ENCODE data around the gene PTGER4.
A peak's percentile ranks its signal among the peaks of the same experiment; 100 is the strongest.

Gene PTGER4

GRCh38 chr5:40679913-40680681, at the start of gene PTGER4:
Gene PTGER4, plus strand, starts transcription at chr5:40679915. Its CDS starts 1,079 bp downstream, at chr5:40680994.
- Histone ChIP-seq H3K9me2 (replicated peaks; ENCODE audit: low read depth, low read length) (no peaks in the 10 kb centered on the region), H4K20me1 (ENCODE audit: insufficient read depth, low read length, poor library complexity, severe bottlenecking) (peaks cover 51% of the 10 kb centered on the region), H3K4me1 (ENCODE audit: insufficient read depth, low read length, poor library complexity, severe bottlenecking) (peaks cover 65% of the 10 kb centered on the region), H3K4me2 (ENCODE audit: low read depth, low read length, poor library complexity, severe bottlenecking) (peak within 1 kb of the TSS; percentile 89), H3K9me3 (ENCODE audit: insufficient read depth, low read depth, low read length) (no peaks in the 10 kb centered on the region), H3K4me3 (ENCODE audit: low read length, poor library complexity, severe bottlenecking) (peak within 1 kb of the TSS; percentile 94), H3F3A (ENCODE audit: low read depth) (peaks cover 5% of the 10 kb centered on the region), H3K36me3 (ENCODE audit: insufficient read depth, low read length) (peaks cover 8% of the 10 kb centered on the region; the same call in 1 of the 2 replicates), H2AFZ (ENCODE audit: low read length) (peak within 1 kb of the TSS; percentile 67; the same call in 1 of the 2 replicates), H3K27me3 (ENCODE audit: insufficient read depth, low read length, poor library complexity, severe bottlenecking) (no peaks in the 10 kb centered on the region), H3K79me2 (ENCODE audit: insufficient read depth, low read length) (peaks cover 75% of the 10 kb centered on the region), H3K9ac (ENCODE audit: low read depth, low read length, poor library complexity, severe bottlenecking) (peak within 1 kb of the TSS; percentile 94)
- no peak for TF ChIP-seq CTCF (conservative IDR thresholded peaks at IDR 0.05; ENCODE audit: low read length)
- TF ChIP-seq EZH2phosphoT487 (IDR thresholded peaks at IDR 0.05; ENCODE audit: borderline replicate concordance), result no peak

GRCh38 chr5:40630126-40630525, 49.6 kb upstream of the PTGER4 start:
- no peaks in the 10 kb centered on the region for H3K9me3 ChIP-seq (ENCODE audit: insufficient read depth, low read depth, low read length)
- no peak overlapping the region for H3K4me3 ChIP-seq (ENCODE audit: low read length, poor library complexity, severe bottlenecking)
- no peaks in the 10 kb centered on the region for H4K20me1 ChIP-seq (ENCODE audit: insufficient read depth, low read length, poor library complexity, severe bottlenecking)
- H3K9ac ChIP-seq (ENCODE audit: low read depth, low read length, poor library complexity, severe bottlenecking), result no peak overlapping the region
- H3K27me3 ChIP-seq (ENCODE audit: insufficient read depth, low read length, poor library complexity, severe bottlenecking), result no peaks in the 10 kb centered on the region
- no peak overlapping the region for H2AFZ ChIP-seq (ENCODE audit: low read length)
- H3K79me2 ChIP-seq (ENCODE audit: insufficient read depth, low read length), result no peaks in the 10 kb centered on the region
- no peaks in the 10 kb centered on the region for H3K9me2 ChIP-seq (replicated peaks; ENCODE audit: low read depth, low read length)
- no peaks in the 10 kb centered on the region for H3K36me3 ChIP-seq (ENCODE audit: insufficient read depth, low read length)
- H3F3A ChIP-seq (ENCODE audit: low read depth), result peaks cover 8% of the 10 kb centered on the region
- peaks cover 47% of the 10 kb centered on the region for H3K4me1 ChIP-seq (ENCODE audit: insufficient read depth, low read length, poor library complexity, severe bottlenecking)
- TF ChIP-seq EZH2phosphoT487 (IDR thresholded peaks at IDR 0.05; ENCODE audit: borderline replicate concordance) (no peak), CTCF (conservative IDR thresholded peaks at IDR 0.05; ENCODE audit: low read length) (no peak)
- peak overlapping the region; percentile 39 for H3K4me2 ChIP-seq (ENCODE audit: low read depth, low read length, poor library complexity, severe bottlenecking)

- TF ChIP-seq CTCF (conservative IDR thresholded peaks at IDR 0.05; ENCODE audit: low read length), result no peak
- TF ChIP-seq EZH2phosphoT487 (IDR thresholded peaks at IDR 0.05; ENCODE audit: borderline replicate concordance), result no peak
- Histone ChIP-seq H3K9me2 (replicated peaks; ENCODE audit: low read depth, low read length) (no peaks in the 10 kb centered on the region), H3K9me3 (ENCODE audit: insufficient read depth, low read depth, low read length) (no peaks in the 10 kb centered on the region), H3K79me2 (ENCODE audit: insufficient read depth, low read length) (no peaks in the 10 kb centered on the region), H3K27me3 (ENCODE audit: insufficient read depth, low read length, poor library complexity, severe bottlenecking) (no peaks in the 10 kb centered on the region), H3K4me1 (ENCODE audit: insufficient read depth, low read length, poor library complexity, severe bottlenecking) (peaks cover 36% of the 10 kb centered on the region), H3F3A (ENCODE audit: low read depth) (peaks cover 4% of the 10 kb centered on the region), H3K36me3 (ENCODE audit: insufficient read depth, low read length) (no peaks in the 10 kb centered on the region), H2AFZ (ENCODE audit: low read length) (no peak overlapping the region; the same call in 1 of the 2 replicates), H3K9ac (ENCODE audit: low read depth, low read length, poor library complexity, severe bottlenecking) (no peak overlapping the region), H3K4me2 (ENCODE audit: low read depth, low read length, poor library complexity, severe bottlenecking) (no peak overlapping the region), H3K4me3 (ENCODE audit: low read length, poor library complexity, severe bottlenecking) (no peak overlapping the region), H4K20me1 (ENCODE audit: insufficient read depth, low read length, poor library complexity, severe bottlenecking) (no peaks in the 10 kb centered on the region)
Measured at GRCh38 chr5:40631236-40631635, 48.5 kb upstream of the PTGER4 start.

Measured in Loucy (cell line).